CD4-positive, alpha-beta T cell treated with Interleukin-17A for 4 hours (primary cell): ENCODE measurements around the gene FBXO24.

Experiments used
- DNase-seq: peaks from one replicate; pipeline ENCODE4 v3.0.0-alpha.2; 2020; ENCODE audit warnings: mixed read lengths

FBXO24 gene

GRCh38 chr7:100591596-100591995, 5.5 kb downstream of the FBXO24 start:
- no peak for DNase-seq

GRCh38 chr7:100595188-100595587, 9.1 kb downstream of the FBXO24 start:
- DNase-seq: no peak

- DNase-seq: no peak
Measured at GRCh38 chr7:100598425-100598824, 12.3 kb downstream of the FBXO24 start.

- no peak for DNase-seq
Measured at GRCh38 chr7:100599911-100600729, 14.0 kb downstream of the FBXO24 start.

GRCh38 chr7:100600730-100601038, 14.6 kb downstream of the FBXO24 start:
- no peak for DNase-seq

- no peak for DNase-seq
Measured at GRCh38 chr7:100602889-100603725, 17.0 kb downstream of the FBXO24 start.

GRCh38 chr7:100603726-100604027, 17.5 kb downstream of the FBXO24 start:
- no peak for DNase-seq

GRCh38 chr7:100604028-100604975, 18.2 kb downstream of the FBXO24 start:
- peak; percentile 87 for DNase-seq

GRCh38 chr7:100604976-100605911, 19.1 kb downstream of the FBXO24 start:
- DNase-seq: peak; percentile 62

GRCh38 chr7:100606313-100606712, 20.2 kb downstream of the FBXO24 start:
- no peak for DNase-seq

- no peak for DNase-seq
Measured at GRCh38 chr7:100607111-100607510, 21.0 kb downstream of the FBXO24 start.

GRCh38 chr7:100609958-100610357, 23.8 kb downstream of the FBXO24 start:
- no peak for DNase-seq

- DNase-seq: peak; percentile 99
Measured at GRCh38 chr7:100611983-100612729, 26.0 kb downstream of the FBXO24 start, which contains the start of gene MOSPD3. Gene MOSPD3 (plus strand): TSS chr7:100612540. CDS start chr7:100612792, 252 bp downstream.

- peak; percentile 40 for DNase-seq
Measured at GRCh38 chr7:100612730-100613390, 26.7 kb downstream of the FBXO24 start.

GRCh38 chr7:100613412-100614175, 27.5 kb downstream of the FBXO24 start:
- no peak for DNase-seq

- DNase-seq: no peak
Measured at GRCh38 chr7:100614308-100614861, 28.3 kb downstream of the FBXO24 start.

- no peak for DNase-seq
Measured at GRCh38 chr7:100620239-100620638, 34.1 kb downstream of the FBXO24 start.

GRCh38 chr7:100620804-100621203, 34.7 kb downstream of the FBXO24 start:
- no peak for DNase-seq

GRCh38 chr7:100621554-100621953, 35.4 kb downstream of the FBXO24 start:
- no peak for DNase-seq
